ENCODE results near the gene TXLNB. TPM values are rescaled to one million over a fixed set of nuclear protein-coding genes. Genes with fewer than 3 reads are reported as not detected.
"Not testable (repeated sequence)": the region's sequence is repeated elsewhere in the genome, so short reads cannot be mapped to it uniquely, and the experiment has no call there.

The TXLNB gene
- total and polyA plus RNA-seq, 4 donors, result 0.15 to 0.23 (median 0.17) TPM; not detected in 1

DNA sequence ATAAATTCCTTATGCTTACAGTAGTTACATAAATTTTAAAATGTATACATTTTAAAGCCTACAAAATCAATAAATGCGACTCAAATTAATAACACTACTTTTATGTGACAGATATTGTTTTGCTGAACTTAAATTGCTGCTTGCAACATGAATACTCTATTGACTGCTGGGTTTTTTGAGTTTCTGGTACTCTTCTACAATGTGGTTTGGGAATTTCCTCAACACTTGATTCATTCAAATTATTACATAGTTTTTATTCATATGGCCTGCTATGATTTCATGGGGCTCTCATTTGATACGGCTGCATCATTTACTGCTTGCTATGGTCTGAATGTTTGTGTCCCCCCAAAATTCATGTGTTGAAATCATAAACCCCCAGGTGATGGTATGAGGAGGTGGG lies 2.3 kb upstream of the TXLNB start:
- Histone ChIP-seq H3K27ac (ENCODE audit: low read depth in 1 of 2, low read length in 2 of 2) (no peak overlapping the region), H3K27me3 (ENCODE audit: control insufficient read depth in 4 of 4, insufficient read depth in 4 of 4, low read length in 3 of 4) (no peaks in the 10 kb centered on the region), H3K36me3 (ENCODE audit: control insufficient read depth in 4 of 4, insufficient read depth in 3 of 4, low read depth in 1 of 4, low read length in 3 of 4) (no peaks in the 10 kb centered on the region), H3K9me3 (ENCODE audit: control insufficient read depth in 4 of 4, low read length in 3 of 4) (no peaks in the 10 kb centered on the region), H3K4me3 (ENCODE audit: low read depth in 1 of 3, low read length in 3 of 3) (no peak overlapping the region), H3K4me1 (ENCODE audit: control insufficient read depth in 4 of 4, insufficient read depth in 4 of 4, low read length in 3 of 4) (no peaks in the 10 kb centered on the region), H3K9ac (ENCODE audit: low read depth in 1 of 2, low read length in 2 of 2) (no peak overlapping the region)
- WGBS, result 81% methylated on average over 2 of the region's 2 CpGs
- DNase-seq (ENCODE audit: low spot score), result no peak
- TF ChIP-seq EGR1 (IDR thresholded peaks at IDR 0.05; ENCODE audit: low read depth in 2 of 2) (no peak), GABPA (IDR thresholded peaks at IDR 0.05 in 1 of 2, conservative IDR thresholded peaks at IDR 0.05 in 1 of 2) (no peak), YY1 (IDR thresholded peaks at IDR 0.05) (no peak), RAD21 (IDR thresholded peaks at IDR 0.05) (no peak), RXRA (IDR thresholded peaks at IDR 0.05) (no peak), HNF4G (IDR thresholded peaks at IDR 0.05) (no peak), FOXA1 (IDR thresholded peaks at IDR 0.05) (no peak), ATF3 (IDR thresholded peaks at IDR 0.05) (no peak), TAF1 (conservative IDR thresholded peaks at IDR 0.05) (no peak), JUND (IDR thresholded peaks at IDR 0.05) (no peak), ZBTB33 (IDR thresholded peaks at IDR 0.05) (no peak), NR2F2 (IDR thresholded peaks at IDR 0.05) (no peak), SP1 (IDR thresholded peaks at IDR 0.05) (no peak)
- TF ChIP-seq, protein P1, sequence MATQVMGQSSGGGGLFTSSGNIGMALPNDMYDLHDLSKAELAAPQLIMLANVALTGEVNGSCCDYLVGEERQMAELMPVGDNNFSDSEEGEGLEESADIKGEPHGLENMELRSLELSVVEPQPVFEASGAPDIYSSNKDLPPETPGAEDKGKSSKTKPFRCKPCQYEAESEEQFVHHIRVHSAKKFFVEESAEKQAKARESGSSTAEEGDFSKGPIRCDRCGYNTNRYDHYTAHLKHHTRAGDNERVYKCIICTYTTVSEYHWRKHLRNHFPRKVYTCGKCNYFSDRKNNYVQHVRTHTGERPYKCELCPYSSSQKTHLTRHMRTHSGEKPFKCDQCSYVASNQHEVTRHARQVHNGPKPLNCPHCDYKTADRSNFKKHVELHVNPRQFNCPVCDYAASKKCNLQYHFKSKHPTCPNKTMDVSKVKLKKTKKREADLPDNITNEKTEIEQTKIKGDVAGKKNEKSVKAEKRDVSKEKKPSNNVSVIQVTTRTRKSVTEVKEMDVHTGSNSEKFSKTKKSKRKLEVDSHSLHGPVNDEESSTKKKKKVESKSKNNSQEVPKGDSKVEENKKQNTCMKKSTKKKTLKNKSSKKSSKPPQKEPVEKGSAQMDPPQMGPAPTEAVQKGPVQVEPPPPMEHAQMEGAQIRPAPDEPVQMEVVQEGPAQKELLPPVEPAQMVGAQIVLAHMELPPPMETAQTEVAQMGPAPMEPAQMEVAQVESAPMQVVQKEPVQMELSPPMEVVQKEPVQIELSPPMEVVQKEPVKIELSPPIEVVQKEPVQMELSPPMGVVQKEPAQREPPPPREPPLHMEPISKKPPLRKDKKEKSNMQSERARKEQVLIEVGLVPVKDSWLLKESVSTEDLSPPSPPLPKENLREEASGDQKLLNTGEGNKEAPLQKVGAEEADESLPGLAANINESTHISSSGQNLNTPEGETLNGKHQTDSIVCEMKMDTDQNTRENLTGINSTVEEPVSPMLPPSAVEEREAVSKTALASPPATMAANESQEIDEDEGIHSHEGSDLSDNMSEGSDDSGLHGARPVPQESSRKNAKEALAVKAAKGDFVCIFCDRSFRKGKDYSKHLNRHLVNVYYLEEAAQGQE (IDR thresholded peaks at IDR 0.05), result no peak
- TF ChIP-seq, protein P2, sequence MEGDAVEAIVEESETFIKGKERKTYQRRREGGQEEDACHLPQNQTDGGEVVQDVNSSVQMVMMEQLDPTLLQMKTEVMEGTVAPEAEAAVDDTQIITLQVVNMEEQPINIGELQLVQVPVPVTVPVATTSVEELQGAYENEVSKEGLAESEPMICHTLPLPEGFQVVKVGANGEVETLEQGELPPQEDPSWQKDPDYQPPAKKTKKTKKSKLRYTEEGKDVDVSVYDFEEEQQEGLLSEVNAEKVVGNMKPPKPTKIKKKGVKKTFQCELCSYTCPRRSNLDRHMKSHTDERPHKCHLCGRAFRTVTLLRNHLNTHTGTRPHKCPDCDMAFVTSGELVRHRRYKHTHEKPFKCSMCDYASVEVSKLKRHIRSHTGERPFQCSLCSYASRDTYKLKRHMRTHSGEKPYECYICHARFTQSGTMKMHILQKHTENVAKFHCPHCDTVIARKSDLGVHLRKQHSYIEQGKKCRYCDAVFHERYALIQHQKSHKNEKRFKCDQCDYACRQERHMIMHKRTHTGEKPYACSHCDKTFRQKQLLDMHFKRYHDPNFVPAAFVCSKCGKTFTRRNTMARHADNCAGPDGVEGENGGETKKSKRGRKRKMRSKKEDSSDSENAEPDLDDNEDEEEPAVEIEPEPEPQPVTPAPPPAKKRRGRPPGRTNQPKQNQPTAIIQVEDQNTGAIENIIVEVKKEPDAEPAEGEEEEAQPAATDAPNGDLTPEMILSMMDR (IDR thresholded peaks at IDR 0.05; ENCODE audit: low read depth, low read length, missing input control), result no peak
- TF ChIP-seq, protein P3, sequence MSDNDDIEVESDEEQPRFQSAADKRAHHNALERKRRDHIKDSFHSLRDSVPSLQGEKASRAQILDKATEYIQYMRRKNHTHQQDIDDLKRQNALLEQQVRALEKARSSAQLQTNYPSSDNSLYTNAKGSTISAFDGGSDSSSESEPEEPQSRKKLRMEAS (IDR thresholded peaks at IDR 0.05), result no peak

DNA sequence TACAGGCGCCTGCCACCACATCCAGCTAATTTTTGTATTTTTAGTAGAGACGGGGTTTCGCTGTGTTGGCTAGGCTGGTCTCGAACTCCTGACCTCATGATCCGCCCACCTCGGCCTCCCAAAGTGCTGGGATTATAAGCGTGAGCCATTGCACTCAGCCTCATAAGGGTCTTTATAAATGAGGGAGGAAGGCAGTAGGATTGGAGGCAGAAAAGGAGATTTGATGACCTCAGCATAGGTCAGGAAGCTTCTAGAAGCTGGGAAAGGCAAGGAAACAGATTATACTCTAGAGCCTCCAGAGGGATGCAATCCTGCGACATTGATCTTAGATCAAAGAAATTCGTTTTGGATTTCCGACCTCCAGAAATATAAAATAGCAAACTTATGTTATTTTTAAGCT lies 1.4 kb upstream of the TXLNB start:
- H3K9ac ChIP-seq (ENCODE audit: low read depth in 1 of 2, low read length in 2 of 2); H3K9me3 ChIP-seq (ENCODE audit: control insufficient read depth in 4 of 4, low read length in 3 of 4); H3K27ac ChIP-seq (ENCODE audit: low read depth in 1 of 2, low read length in 2 of 2); H3K27me3 ChIP-seq (ENCODE audit: control insufficient read depth in 4 of 4, insufficient read depth in 4 of 4, low read length in 3 of 4); H3K4me3 ChIP-seq (ENCODE audit: low read depth in 1 of 3, low read length in 3 of 3); DNase-seq (ENCODE audit: low spot score); H3K36me3 ChIP-seq (ENCODE audit: control insufficient read depth in 4 of 4, insufficient read depth in 3 of 4, low read depth in 1 of 4, low read length in 3 of 4); H3K4me1 ChIP-seq (ENCODE audit: control insufficient read depth in 4 of 4, insufficient read depth in 4 of 4, low read length in 3 of 4): not testable (repeated sequence)
- WGBS, result 92% methylated on average over 10 of the region's 10 CpGs

Measured in liver (tissue), 9 donors.